ENCODE results near the gene NACA. TPM values are rescaled to one million over a fixed set of nuclear protein-coding genes. Genes with fewer than 3 reads are reported as not detected.
A peak's percentile ranks its signal among the peaks of the same experiment; 100 is the strongest.

Gene NACA
- total RNA-seq, 1 donor from 2014 or later = 1,026 TPM

GRCh38 chr12:56723352-56723751 is 1.7 kb downstream of the NACA start:
- Mint-ChIP-seq H3K4me3 (peak overlapping the region; percentile 98), H3K36me3 (ENCODE audit: low read depth) (peaks cover 43% of the 10 kb centered on the region), H3K27ac (ENCODE audit: unreplicated experiment) (peak overlapping the region; percentile 99), H3K9me3 (no peaks in the 10 kb centered on the region), H3K4me1 (peaks cover 70% of the 10 kb centered on the region), H3K27me3 (ENCODE audit: low read depth) (no peaks in the 10 kb centered on the region)
- no peak for DNase-seq (ENCODE audit: low read depth, low spot score)
- TF ChIP-seq, protein P1, sequence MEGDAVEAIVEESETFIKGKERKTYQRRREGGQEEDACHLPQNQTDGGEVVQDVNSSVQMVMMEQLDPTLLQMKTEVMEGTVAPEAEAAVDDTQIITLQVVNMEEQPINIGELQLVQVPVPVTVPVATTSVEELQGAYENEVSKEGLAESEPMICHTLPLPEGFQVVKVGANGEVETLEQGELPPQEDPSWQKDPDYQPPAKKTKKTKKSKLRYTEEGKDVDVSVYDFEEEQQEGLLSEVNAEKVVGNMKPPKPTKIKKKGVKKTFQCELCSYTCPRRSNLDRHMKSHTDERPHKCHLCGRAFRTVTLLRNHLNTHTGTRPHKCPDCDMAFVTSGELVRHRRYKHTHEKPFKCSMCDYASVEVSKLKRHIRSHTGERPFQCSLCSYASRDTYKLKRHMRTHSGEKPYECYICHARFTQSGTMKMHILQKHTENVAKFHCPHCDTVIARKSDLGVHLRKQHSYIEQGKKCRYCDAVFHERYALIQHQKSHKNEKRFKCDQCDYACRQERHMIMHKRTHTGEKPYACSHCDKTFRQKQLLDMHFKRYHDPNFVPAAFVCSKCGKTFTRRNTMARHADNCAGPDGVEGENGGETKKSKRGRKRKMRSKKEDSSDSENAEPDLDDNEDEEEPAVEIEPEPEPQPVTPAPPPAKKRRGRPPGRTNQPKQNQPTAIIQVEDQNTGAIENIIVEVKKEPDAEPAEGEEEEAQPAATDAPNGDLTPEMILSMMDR (conservative IDR thresholded peaks at IDR 0.05) = no peak

GRCh38 chr12:56722832-56723231 is 2.3 kb downstream of the NACA start:
- no peak for DNase-seq (ENCODE audit: low read depth, low spot score)
- Mint-ChIP-seq H3K4me3 (peak overlapping the region; percentile 98), H3K9me3 (no peaks in the 10 kb centered on the region), H3K4me1 (peaks cover 70% of the 10 kb centered on the region), H3K27ac (ENCODE audit: unreplicated experiment) (peak overlapping the region; percentile 12), H3K36me3 (ENCODE audit: low read depth) (peaks cover 43% of the 10 kb centered on the region), H3K27me3 (ENCODE audit: low read depth) (no peaks in the 10 kb centered on the region)
- TF ChIP-seq, protein P1 (conservative IDR thresholded peaks at IDR 0.05) = no peak

GRCh38 chr12:56721721-56722120 is 3.4 kb downstream of the NACA start:
- Mint-ChIP-seq H3K27me3 (ENCODE audit: low read depth) (no peaks in the 10 kb centered on the region), H3K4me3 (peak overlapping the region; percentile 98), H3K27ac (ENCODE audit: unreplicated experiment) (no peak overlapping the region), H3K36me3 (ENCODE audit: low read depth) (peaks cover 43% of the 10 kb centered on the region), H3K9me3 (no peaks in the 10 kb centered on the region), H3K4me1 (peaks cover 70% of the 10 kb centered on the region)
- no peak for DNase-seq (ENCODE audit: low read depth, low spot score)
- TF ChIP-seq, protein P1 (conservative IDR thresholded peaks at IDR 0.05) = no peak

- DNase-seq (ENCODE audit: low read depth, low spot score) = no peak
- Mint-ChIP-seq H3K9me3 (no peaks in the 10 kb centered on the region), H3K27ac (ENCODE audit: unreplicated experiment) (no peak overlapping the region), H3K27me3 (ENCODE audit: low read depth) (no peaks in the 10 kb centered on the region), H3K4me1 (peaks cover 73% of the 10 kb centered on the region), H3K36me3 (ENCODE audit: low read depth) (peaks cover 46% of the 10 kb centered on the region), H3K4me3 (peak overlapping the region; percentile 98)
- TF ChIP-seq, protein P1 (conservative IDR thresholded peaks at IDR 0.05) = no peak
Measured at GRCh38 chr12:56721216-56721615, 3.9 kb downstream of the NACA start.

DNA sequence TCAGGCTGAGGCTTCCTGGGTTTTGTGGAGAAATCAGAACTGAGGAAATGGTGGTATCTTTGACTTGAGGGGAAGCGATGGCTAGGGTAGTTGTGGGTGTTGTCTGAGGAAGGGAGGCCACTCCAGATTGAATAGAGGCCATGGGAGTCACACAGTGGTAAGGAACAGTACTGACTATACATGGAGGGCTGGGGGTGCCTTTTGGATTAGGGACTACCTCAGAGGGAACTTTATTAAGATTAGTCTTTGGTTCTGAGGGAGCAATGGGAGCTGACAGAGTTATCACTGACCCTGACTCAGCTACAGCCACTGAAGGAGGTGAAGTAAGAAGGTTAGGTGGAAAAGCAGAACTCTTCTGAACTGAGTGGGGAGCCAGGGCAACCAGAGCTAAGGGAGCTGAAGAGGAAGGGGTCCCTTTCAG is 4.4 kb downstream of the NACA start:
- Mint-ChIP-seq H3K27me3 (ENCODE audit: low read depth) (no peaks in the 10 kb centered on the region), H3K4me3 (peak overlapping the region; percentile 98), H3K27ac (ENCODE audit: unreplicated experiment) (no peak overlapping the region), H3K9me3 (no peaks in the 10 kb centered on the region), H3K4me1 (peaks cover 73% of the 10 kb centered on the region), H3K36me3 (ENCODE audit: low read depth) (peaks cover 49% of the 10 kb centered on the region)
- DNase-seq (ENCODE audit: low read depth, low spot score) = no peak
- TF ChIP-seq, protein P1 (conservative IDR thresholded peaks at IDR 0.05) = no peak

DNA sequence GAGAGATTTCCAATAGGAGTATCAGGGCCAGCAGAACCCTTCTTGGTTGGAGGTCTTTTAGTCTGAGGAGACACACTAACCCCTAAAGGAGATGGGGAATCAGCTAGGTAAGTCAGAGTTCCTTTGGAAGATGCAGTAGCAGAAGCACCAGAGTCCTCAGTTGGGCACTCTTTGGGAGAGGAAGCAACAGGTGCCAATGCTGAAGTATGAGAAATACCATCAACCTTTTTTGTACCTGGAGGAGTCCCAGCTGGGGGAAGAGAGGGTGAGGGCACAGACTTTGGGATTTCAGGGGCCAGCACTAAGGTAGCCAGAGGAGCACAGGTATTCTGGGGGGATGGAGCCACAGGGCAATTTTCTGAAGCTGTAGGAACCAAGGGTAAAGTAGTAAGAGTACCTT is 6.0 kb downstream of the NACA start:
- Mint-ChIP-seq H3K27me3 (ENCODE audit: low read depth) (no peaks in the 10 kb centered on the region), H3K9me3 (no peaks in the 10 kb centered on the region), H3K27ac (ENCODE audit: unreplicated experiment) (no peak overlapping the region), H3K36me3 (ENCODE audit: low read depth) (peaks cover 48% of the 10 kb centered on the region), H3K4me3 (peak overlapping the region; percentile 98), H3K4me1 (peaks cover 67% of the 10 kb centered on the region)
- TF ChIP-seq, protein P1 (conservative IDR thresholded peaks at IDR 0.05) = no peak
- no peak for DNase-seq (ENCODE audit: low read depth, low spot score)

Measured in neural crest cell (in vitro differentiated cells).